ENCODE data around the gene SGF29. TPM values are rescaled to one million over a fixed set of nuclear protein-coding genes. Genes with fewer than 3 reads are reported as not detected.

Gene SGF29
- total RNA-seq (2014; rRNA removed; shearing (Covaris generic)) (10.0 and 10.8 TPM in 2 replicates), polyA plus RNA-seq (2016; fragmentation: Nextera tagmentation; extraction: Ambion mirVana) (17.6 and 20.0 TPM in 2 replicates)
- long read RNA-seq, transcript SGF29-201 (10 exons, 1,153 nt): major isoform, 13 of 15 reads
- long read RNA-seq, partial matches to known transcripts: 0 of 15 reads
- long read RNA-seq, other reads (novel, unspliced or antisense): 2 of 15 reads

GRCh38 chr16:28553776-28554633, at the start of gene SGF29:
TSS of gene SGF29 (plus strand) at chr16:28553920. CDS start at chr16:28581070, 27,150 bp downstream.
- peak within 1 kb of the TSS; percentile 80 for H2AFZ ChIP-seq
- Mint-ChIP-seq H3K4me1 (peaks cover 5% of the 10 kb centered on the region; the same call in 2 of the 3 replicates), H3K27ac (peak within 1 kb of the TSS; percentile 98)
- TF ChIP-seq EZH2 (IDR thresholded peaks at IDR 0.05; ENCODE audit: low read depth, unreplicated experiment): no peak
- peak; percentile 82 for TF ChIP-seq CREB1 (CRISPR knock-in tag; IDR thresholded peaks at IDR 0.05; ENCODE audit: low read depth)
- TF ChIP-seq CTCF (conservative IDR thresholded peaks at IDR 0.05; ENCODE audit: low read depth in 2 of 2): peak in 1 of 2 experiments; percentile 39; a peak in 2 of 4 replicates
- TF ChIP-seq ZNF331 (CRISPR knock-in tag; IDR thresholded peaks at IDR 0.05; ENCODE audit: low read depth): no peak
- peak; percentile 97 for TF ChIP-seq POLR2AphosphoS5 (IDR thresholded peaks at IDR 0.05; ENCODE audit: low read depth)
- no peak for TF ChIP-seq REST (IDR thresholded peaks at IDR 0.05; ENCODE audit: unreplicated experiment)
- TF ChIP-seq EZH2phosphoT487 (IDR thresholded peaks at IDR 0.05; ENCODE audit: unreplicated experiment): no peak
- TF ChIP-seq NANOG (IDR thresholded peaks at IDR 0.05; ENCODE audit: borderline replicate concordance): no peak
- TF ChIP-seq ETS1 (IDR thresholded peaks at IDR 0.05): peak; percentile 58; the same call in 1 of the 2 replicates
- TF ChIP-seq STAT1 (IDR thresholded peaks at IDR 0.05; ENCODE audit: unreplicated experiment): no peak
- TF ChIP-seq ZNF462 (CRISPR knock-in tag; IDR thresholded peaks at IDR 0.05): no peak
- no peak for TF ChIP-seq ZNF114 (CRISPR knock-in tag; IDR thresholded peaks at IDR 0.05)

More at GRCh38 chr16:28553776-28554633, at the start of gene SGF29:
- no peaks in the 10 kb centered on the region for H3F3A ChIP-seq (replicated peaks; ENCODE audit: low read depth)
- H3K36me3 Mint-ChIP-seq (ENCODE audit: low read depth): peaks cover 12% of the 10 kb centered on the region
- DNase-seq (ENCODE audit: low spot score) (peak; percentile 90), ATAC-seq (peak; percentile 94)
- H3K27ac ChIP-seq (ENCODE audit: low read depth): peak within 1 kb of the TSS; percentile 83; the same call in 1 of the 2 replicates
- H3K4me3 ChIP-seq: peak within 1 kb of the TSS; percentile 54
- no peaks in the 10 kb centered on the region for H3K36me3 ChIP-seq (ENCODE audit: insufficient read depth)
- H4K20me1 ChIP-seq (replicated peaks; ENCODE audit: insufficient read depth): no peaks in the 10 kb centered on the region
- H3K4me2 ChIP-seq: peak within 1 kb of the TSS; percentile 76
- no peaks in the 10 kb centered on the region for H3K9me2 ChIP-seq (ENCODE audit: insufficient read depth)
- no peaks in the 10 kb centered on the region for H3K9me3 Mint-ChIP-seq
- peak within 1 kb of the TSS; percentile 88 for H3K4me3 Mint-ChIP-seq
- no peaks in the 10 kb centered on the region for H3K4me1 ChIP-seq (ENCODE audit: insufficient read depth)
- H3K27me3 Mint-ChIP-seq (ENCODE audit: insufficient read depth, low read depth, poor library complexity): no peaks in the 10 kb centered on the region
- peaks cover 8% of the 10 kb centered on the region; the same call in 1 of the 2 replicates for H3K79me2 ChIP-seq (replicated peaks; ENCODE audit: insufficient read depth)
- H3K27me3 ChIP-seq (ENCODE audit: insufficient read depth): no peaks in the 10 kb centered on the region

Data from GM23338 (cell line).